ENCODE data around the gene LRRC40.
A peak's percentile ranks its signal among the peaks of the same experiment; 100 is the strongest.

Gene LRRC40

DNA sequence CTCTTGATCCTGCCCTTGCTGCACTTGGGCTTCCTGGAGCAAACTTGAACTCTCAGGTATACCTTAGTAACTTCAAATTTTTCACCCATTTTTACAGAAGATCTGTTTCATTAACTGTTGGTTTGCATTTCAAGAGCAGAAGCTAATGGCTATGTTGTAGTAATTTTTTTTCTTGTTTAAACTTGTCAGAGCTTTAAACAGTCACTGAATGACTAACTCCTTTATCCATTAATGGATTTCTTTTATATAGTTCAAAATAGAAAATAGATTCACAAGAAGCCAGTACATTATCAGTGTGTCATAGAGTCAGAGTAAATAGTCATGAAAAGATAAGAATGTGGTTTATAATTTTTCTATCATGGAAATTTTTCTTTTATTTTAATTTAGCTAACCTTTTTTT is 29.4 kb upstream of the LRRC40 start:
- no peak overlapping the region for H3K4me3 ChIP-seq (ENCODE audit: low read depth, low read length)
- no peak for DNase-seq (ENCODE audit: low read depth)
- TF ChIP-seq, protein P1, sequence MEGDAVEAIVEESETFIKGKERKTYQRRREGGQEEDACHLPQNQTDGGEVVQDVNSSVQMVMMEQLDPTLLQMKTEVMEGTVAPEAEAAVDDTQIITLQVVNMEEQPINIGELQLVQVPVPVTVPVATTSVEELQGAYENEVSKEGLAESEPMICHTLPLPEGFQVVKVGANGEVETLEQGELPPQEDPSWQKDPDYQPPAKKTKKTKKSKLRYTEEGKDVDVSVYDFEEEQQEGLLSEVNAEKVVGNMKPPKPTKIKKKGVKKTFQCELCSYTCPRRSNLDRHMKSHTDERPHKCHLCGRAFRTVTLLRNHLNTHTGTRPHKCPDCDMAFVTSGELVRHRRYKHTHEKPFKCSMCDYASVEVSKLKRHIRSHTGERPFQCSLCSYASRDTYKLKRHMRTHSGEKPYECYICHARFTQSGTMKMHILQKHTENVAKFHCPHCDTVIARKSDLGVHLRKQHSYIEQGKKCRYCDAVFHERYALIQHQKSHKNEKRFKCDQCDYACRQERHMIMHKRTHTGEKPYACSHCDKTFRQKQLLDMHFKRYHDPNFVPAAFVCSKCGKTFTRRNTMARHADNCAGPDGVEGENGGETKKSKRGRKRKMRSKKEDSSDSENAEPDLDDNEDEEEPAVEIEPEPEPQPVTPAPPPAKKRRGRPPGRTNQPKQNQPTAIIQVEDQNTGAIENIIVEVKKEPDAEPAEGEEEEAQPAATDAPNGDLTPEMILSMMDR (IDR thresholded peaks at IDR 0.05; ENCODE audit: low read depth, low read length): no peak
- TF ChIP-seq POLR2A (IDR thresholded peaks at IDR 0.05; ENCODE audit: extremely low read depth, insufficient read length): no peak
- no peak for TF ChIP-seq MYC (IDR thresholded peaks at IDR 0.05; ENCODE audit: low read depth, low read length)
- TF ChIP-seq, protein P2, sequence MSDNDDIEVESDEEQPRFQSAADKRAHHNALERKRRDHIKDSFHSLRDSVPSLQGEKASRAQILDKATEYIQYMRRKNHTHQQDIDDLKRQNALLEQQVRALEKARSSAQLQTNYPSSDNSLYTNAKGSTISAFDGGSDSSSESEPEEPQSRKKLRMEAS (IDR thresholded peaks at IDR 0.05; ENCODE audit: low read depth, low read length): no peak

DNA sequence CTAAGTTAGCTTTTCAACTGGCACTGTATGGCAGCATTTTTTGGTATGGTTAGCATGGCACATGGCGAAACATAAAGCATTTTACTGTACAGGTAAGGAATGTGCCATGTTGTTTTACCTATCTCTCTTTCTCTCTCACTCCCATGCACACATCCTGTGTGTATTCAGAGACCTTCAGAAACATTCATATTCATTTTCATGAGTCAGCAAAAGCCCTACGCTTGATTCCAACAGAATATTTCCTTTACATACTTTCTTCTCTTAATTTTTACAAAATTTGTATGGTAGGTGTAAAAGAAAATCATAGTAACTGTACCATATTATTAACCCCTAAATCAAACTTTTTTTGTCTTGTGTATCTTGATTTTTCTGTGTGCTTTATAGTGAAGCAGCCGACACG is 26.1 kb upstream of the LRRC40 start:
- TF ChIP-seq, protein P1 (IDR thresholded peaks at IDR 0.05; ENCODE audit: low read depth, low read length): no peak
- TF ChIP-seq, protein P2 (IDR thresholded peaks at IDR 0.05; ENCODE audit: low read depth, low read length): no peak
- TF ChIP-seq POLR2A (IDR thresholded peaks at IDR 0.05; ENCODE audit: extremely low read depth, insufficient read length): no peak
- no peak for TF ChIP-seq MYC (IDR thresholded peaks at IDR 0.05; ENCODE audit: low read depth, low read length)

DNA sequence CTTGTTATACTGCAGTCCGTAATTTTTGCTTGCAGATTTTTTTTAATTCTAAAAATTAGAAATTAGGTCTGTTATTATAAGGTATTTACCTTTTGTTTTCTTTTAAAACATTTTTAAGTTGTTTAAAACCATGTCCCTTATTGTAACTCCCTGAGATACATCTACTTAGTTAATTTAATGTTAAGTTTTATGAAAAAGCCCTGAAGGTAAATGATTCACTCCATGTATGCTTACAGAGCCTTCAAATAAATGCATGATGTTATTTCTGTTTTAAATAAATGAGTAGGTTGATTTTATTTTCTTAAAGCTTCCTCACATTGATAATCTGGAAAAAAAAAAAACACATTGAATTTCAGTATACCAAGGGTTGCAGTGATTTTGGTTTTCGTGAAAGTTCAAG is 23.3 kb upstream of the LRRC40 start:
- no peak overlapping the region for H3K4me3 ChIP-seq (ENCODE audit: low read depth, low read length)
- TF ChIP-seq POLR2A (IDR thresholded peaks at IDR 0.05; ENCODE audit: extremely low read depth, insufficient read length) (no peak), MYC (IDR thresholded peaks at IDR 0.05; ENCODE audit: low read depth, low read length) (no peak)
- TF ChIP-seq, protein P2 (IDR thresholded peaks at IDR 0.05; ENCODE audit: low read depth, low read length): no peak
- TF ChIP-seq, protein P1 (IDR thresholded peaks at IDR 0.05; ENCODE audit: low read depth, low read length): no peak
- no peak for DNase-seq (ENCODE audit: low read depth)

More for the DNA sequence above, 26.1 kb upstream of the LRRC40 start:
- no peak overlapping the region for H3K4me3 ChIP-seq (ENCODE audit: low read depth, low read length)
- no peak for DNase-seq (ENCODE audit: low read depth)

DNA sequence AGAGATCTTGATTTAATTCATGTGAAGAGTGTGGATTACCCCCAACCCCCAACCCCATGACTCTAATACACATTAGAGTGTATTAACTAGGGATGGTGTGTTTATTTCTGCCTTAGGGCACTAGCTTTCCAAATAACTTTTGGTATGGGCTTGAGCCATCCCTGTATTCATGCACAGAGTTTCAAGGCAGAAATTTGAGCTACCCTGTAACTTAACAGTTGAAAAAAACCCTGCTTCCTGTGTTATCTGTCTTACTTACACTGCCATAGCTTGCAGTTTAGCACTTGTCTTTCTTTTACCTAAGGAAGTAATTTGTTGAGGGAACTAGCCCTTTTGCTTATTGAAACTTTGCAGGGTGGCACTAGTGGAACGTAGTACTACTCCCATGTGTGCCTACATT is 22.1 kb upstream of the LRRC40 start:
- peak; percentile 8 for DNase-seq (ENCODE audit: low read depth)
- TF ChIP-seq POLR2A (IDR thresholded peaks at IDR 0.05; ENCODE audit: extremely low read depth, insufficient read length) (no peak), MYC (IDR thresholded peaks at IDR 0.05; ENCODE audit: low read depth, low read length) (no peak)
- TF ChIP-seq, protein P2 (IDR thresholded peaks at IDR 0.05; ENCODE audit: low read depth, low read length): no peak
- TF ChIP-seq, protein P1 (IDR thresholded peaks at IDR 0.05; ENCODE audit: low read depth, low read length): no peak
- no peak overlapping the region for H3K4me3 ChIP-seq (ENCODE audit: low read depth, low read length)

DNA sequence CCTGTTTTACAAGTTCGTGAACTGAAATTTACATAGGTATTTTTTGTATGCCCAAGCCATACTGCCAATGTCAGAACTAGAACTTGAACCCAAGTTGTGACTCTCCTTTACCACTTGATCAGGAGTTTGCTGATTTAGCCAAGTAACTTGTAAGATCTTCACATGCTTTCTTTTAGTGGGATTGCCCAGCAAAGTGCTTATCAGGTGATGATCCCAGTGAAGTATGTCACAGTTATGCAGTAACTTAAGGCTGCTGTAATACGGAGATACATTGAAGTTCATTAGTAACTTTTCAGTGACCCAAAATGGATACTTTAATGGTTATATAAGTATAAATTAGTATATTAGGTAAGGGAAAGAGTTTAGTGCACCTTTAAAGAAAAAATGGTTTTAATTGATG is 19.6 kb upstream of the LRRC40 start:
- H3K4me3 ChIP-seq (ENCODE audit: low read depth, low read length): no peak overlapping the region
- no peak for DNase-seq (ENCODE audit: low read depth)
- TF ChIP-seq, protein P2 (IDR thresholded peaks at IDR 0.05; ENCODE audit: low read depth, low read length): no peak
- TF ChIP-seq, protein P1 (IDR thresholded peaks at IDR 0.05; ENCODE audit: low read depth, low read length): no peak
- TF ChIP-seq POLR2A (IDR thresholded peaks at IDR 0.05; ENCODE audit: extremely low read depth, insufficient read length) (no peak), MYC (IDR thresholded peaks at IDR 0.05; ENCODE audit: low read depth, low read length) (no peak)

All from NB4 (cell line).